Mucosa of stomach (tissue), 1 donor: Measurements from ENCODE around the gene DEFB110.

Experiments
- H3K27me3 ChIP-seq: one replicate; pipeline ENCODE4 v1.7.0; 2013; ENCODE audit warnings: mild to moderate bottlenecking, low read length; ENCODE audit not compliant: control insufficient read depth, insufficient read depth
- H3K36me3 ChIP-seq: one replicate; pipeline ENCODE4 v1.7.0; 2013; ENCODE audit warnings: low read length; ENCODE audit not compliant: control insufficient read depth, insufficient read depth
- H3K4me1 ChIP-seq: one replicate; pipeline ENCODE4 v1.7.0; 2013; ENCODE audit warnings: mild to moderate bottlenecking, low read length; ENCODE audit not compliant: control insufficient read depth, insufficient read depth
- H3K4me3 ChIP-seq: one replicate; pipeline ENCODE4 v1.7.0; 2013; ENCODE audit warnings: low read length
- H3K9ac ChIP-seq: one replicate; pipeline ENCODE4 v1.7.0; 2013; ENCODE audit warnings: mild to moderate bottlenecking, low read length, moderate library complexity
- H3K9me3 ChIP-seq: one replicate; pipeline ENCODE4 v1.7.0; 2013; ENCODE audit warnings: mild to moderate bottlenecking, low read length, moderate library complexity; ENCODE audit not compliant: control insufficient read depth
- donor health status: Pancreatic carcinoma.

The DEFB110 gene

DNA sequence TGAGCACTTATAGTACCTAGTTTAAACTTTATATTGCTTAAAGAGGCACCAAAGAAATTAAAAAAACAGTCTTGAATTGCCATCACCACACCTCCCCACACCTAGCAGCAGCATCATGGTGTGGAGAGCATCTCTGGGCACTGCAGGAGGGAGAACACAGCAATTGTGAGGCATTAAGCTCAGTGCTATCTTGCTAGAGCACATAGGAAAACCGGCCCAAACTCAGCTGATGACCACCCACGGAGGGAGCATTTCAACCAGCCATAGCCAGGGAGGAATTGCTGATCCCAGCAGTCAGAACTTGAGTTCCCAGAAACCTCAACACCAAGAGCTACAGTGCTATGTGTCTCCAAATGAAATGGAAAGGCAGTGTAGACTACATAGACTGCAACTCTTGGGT is 32.9 kb downstream of the DEFB110 start:
- H3K4me1 ChIP-seq = no peaks in the 10 kb centered on the region
- H3K4me3 ChIP-seq = no peak overlapping the region
- H3K36me3 ChIP-seq = no peaks in the 10 kb centered on the region
- no peaks in the 10 kb centered on the region for H3K9me3 ChIP-seq
- H3K27me3 ChIP-seq = peaks cover 5% of the 10 kb centered on the region
- H3K9ac ChIP-seq = no peak overlapping the region

GRCh38 chr6:49987749-49988148 is 34.0 kb downstream of the DEFB110 start:
- Histone ChIP-seq H3K4me3 (no peak overlapping the region), H3K27me3 (peaks cover 5% of the 10 kb centered on the region), H3K9me3 (no peaks in the 10 kb centered on the region), H3K36me3 (no peaks in the 10 kb centered on the region), H3K9ac (no peak overlapping the region), H3K4me1 (no peaks in the 10 kb centered on the region)

GRCh38 chr6:49986551-49986950 is 35.2 kb downstream of the DEFB110 start:
- no peak overlapping the region for H3K4me3 ChIP-seq
- H3K4me1 ChIP-seq = no peaks in the 10 kb centered on the region
- no peaks in the 10 kb centered on the region for H3K9me3 ChIP-seq
- H3K27me3 ChIP-seq = peaks cover 7% of the 10 kb centered on the region
- no peak overlapping the region for H3K9ac ChIP-seq
- H3K36me3 ChIP-seq = no peaks in the 10 kb centered on the region

DNA sequence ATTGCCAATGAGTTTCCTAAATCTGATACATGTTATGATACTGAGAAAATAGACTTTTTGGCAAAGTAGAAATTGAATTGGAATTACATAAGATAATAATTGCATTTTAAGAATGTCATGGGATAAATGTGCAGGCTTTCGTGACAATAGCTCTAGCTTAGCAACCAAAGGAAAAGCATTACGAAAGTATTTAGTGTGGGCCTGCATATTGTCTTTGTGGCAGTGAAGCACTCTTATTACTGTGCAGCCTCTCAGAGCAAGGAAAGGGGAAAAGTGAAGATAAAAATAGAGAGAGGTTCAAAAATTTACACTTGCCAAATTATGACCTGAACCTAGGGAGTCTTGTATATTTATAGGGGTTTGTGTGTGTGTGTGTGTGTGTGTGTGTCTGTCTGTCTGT is 39.7 kb downstream of the DEFB110 start:
- no peaks in the 10 kb centered on the region for H3K9me3 ChIP-seq
- no peak overlapping the region for H3K4me3 ChIP-seq
- peaks cover 4% of the 10 kb centered on the region for H3K27me3 ChIP-seq
- no peaks in the 10 kb centered on the region for H3K36me3 ChIP-seq
- no peaks in the 10 kb centered on the region for H3K4me1 ChIP-seq
- no peak overlapping the region for H3K9ac ChIP-seq

DNA sequence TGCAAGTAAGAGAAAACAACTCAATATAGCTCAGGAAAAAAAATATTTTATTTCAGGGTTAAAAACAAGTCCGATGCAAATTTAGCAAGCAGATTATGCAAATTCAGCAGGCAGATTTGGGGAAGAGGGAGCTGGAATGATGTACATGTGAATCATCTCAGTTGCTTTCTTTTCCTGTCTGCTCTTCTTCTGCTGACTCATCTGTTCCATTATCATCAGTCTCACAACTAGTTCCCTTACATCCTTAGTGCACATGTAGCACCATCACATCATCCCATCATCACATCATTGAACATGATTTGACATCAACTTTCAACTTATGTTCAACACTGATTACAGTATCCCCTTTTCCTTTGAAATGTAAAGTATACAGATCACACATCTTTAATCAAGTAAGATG is 40.9 kb downstream of the DEFB110 start:
- Histone ChIP-seq H3K4me3 (no peak overlapping the region), H3K9me3 (no peaks in the 10 kb centered on the region), H3K36me3 (no peaks in the 10 kb centered on the region), H3K27me3 (peaks cover 4% of the 10 kb centered on the region), H3K4me1 (no peaks in the 10 kb centered on the region), H3K9ac (no peak overlapping the region)

DNA sequence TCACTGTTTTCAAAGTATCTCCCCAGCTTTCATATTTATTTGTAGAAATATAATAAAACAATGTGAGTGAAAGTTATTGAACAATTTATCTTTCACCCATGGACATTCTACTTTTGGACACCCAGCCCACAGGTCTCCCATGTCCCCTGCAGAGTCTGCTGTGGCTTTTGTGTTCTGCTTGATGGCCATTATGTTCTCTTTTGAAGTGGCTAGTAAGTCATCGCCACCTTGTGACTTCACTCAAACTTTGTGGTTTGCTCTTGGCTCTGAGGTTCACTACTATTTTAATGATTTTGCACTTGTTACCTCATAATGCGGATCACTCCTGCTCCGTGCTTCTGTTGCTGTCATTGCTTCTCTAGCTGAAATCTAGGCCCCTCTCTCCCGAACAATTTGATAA is 42.2 kb downstream of the DEFB110 start:
- no peak overlapping the region for H3K4me3 ChIP-seq
- no peaks in the 10 kb centered on the region for H3K36me3 ChIP-seq
- no peak overlapping the region for H3K9ac ChIP-seq
- no peaks in the 10 kb centered on the region for H3K4me1 ChIP-seq
- no peaks in the 10 kb centered on the region for H3K9me3 ChIP-seq
- peaks cover 4% of the 10 kb centered on the region for H3K27me3 ChIP-seq

DNA sequence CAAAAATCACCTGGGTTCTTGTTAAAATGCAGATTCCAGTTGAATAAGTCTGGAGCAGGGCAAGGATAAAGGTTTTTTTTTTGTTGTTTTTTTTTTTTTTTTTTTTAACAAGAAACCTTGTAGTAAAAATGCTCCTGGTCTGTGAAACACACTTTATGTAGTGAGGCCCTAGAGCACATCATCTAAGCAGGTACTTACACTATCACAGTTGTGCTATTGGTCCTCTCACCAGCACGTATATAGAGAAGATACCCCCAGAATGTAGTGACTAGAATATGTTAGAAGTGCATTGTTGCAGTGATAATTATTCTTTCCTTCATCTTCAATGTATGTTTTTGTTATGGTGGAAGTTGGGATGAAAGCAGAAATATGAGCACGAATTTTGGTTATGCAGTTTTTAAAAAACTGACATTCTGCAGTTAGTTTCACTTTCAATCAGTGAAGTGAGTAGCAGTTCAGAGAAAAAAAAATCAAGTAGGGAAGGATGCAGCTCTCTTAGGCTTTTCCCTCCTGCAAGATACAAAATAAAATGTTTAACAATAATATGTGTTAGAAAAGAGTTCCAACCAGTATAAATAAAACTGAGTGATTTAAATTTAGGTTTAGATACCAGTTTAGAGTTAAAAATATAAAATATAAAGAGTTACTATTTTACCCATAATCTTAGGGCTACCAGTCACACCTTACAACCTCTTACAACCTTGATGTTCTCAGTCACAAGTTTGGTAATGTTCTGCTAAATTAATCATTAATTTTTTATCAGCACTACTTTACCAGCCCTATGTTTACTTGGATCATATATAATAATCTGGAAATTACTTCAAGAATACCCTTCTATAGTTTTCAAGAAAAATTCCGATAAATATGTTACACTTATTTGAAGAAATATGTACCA is 43.2 kb downstream of the DEFB110 start:
- Histone ChIP-seq H3K4me3 (no peak overlapping the region), H3K27me3 (peaks cover 4% of the 10 kb centered on the region), H3K9me3 (no peaks in the 10 kb centered on the region), H3K4me1 (no peaks in the 10 kb centered on the region), H3K36me3 (no peaks in the 10 kb centered on the region), H3K9ac (no peak overlapping the region)

DNA sequence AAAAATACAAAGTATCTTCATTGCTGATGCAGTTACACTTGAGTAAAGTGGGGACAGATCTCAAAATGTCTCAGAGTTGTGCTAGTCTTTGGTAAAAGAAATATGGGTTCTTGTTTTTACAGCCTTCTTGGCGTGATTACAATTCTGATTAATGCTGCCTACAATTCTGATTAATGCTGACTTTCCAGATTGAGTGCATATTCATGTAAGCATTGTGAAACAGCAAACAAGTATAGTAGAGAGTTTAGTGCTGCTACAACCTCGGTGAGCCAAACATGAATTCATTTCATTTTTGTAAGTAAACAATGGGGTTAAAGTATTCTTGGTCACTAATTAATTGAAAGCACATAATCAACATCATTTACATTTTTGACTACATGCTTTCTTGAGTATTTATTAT is 52.2 kb downstream of the DEFB110 start, which contains the start of gene DEFB113:
Gene DEFB113, minus strand, starts transcription at position 21 of the 400 bp plus-strand sequence. Its CDS starts 0 bp downstream, at position 21.
- H3K9me3 ChIP-seq = no peaks in the 10 kb centered on the region
- H3K4me3 ChIP-seq = no peak within 1 kb of the TSS
- no peaks in the 10 kb centered on the region for H3K36me3 ChIP-seq
- no peak within 1 kb of the TSS for H3K9ac ChIP-seq
- no peaks in the 10 kb centered on the region for H3K27me3 ChIP-seq
- H3K4me1 ChIP-seq = no peaks in the 10 kb centered on the region
